HepG2 (cell line): ENCODE measurements around the gene SEMA4A. TPM values are rescaled to one million over a fixed set of nuclear protein-coding genes. Genes with fewer than 3 reads are reported as not detected.

Source experiments
- ATF4 ChIP-seq, 2 experiments: fragments of 450-650 bp in 1 of 2; sonication (generic) in 1 of 2; formaldehyde crosslinking; IDR thresholded peaks; 2 replicates each; pipeline versions ENCODE4 v1.5.0 to v1.8.0; 2020 to 2022; ENCODE audit warnings: mild to moderate bottlenecking in 1 of 2, missing genetic modification reagents in 1 of 2
- E2F2 ChIP-seq: sonication (generic); formaldehyde crosslinking; IDR thresholded peaks from 2 replicates; pipeline ENCODE4 v1.4.0; 2020; ENCODE audit warnings: missing genetic modification reagents, borderline replicate concordance
- ESRRA ChIP-seq: sonication (generic); formaldehyde crosslinking; IDR thresholded peaks from 2 replicates; pipeline ENCODE4 v1.5.1; 2020; ENCODE audit warnings: mild to moderate bottlenecking, low read depth, missing genetic modification reagents
- FOXJ3 ChIP-seq: sonication (generic); formaldehyde crosslinking; IDR thresholded peaks from 2 replicates; pipeline ENCODE4 v1.4.0; 2020; ENCODE audit warnings: missing genetic modification reagents, mild to moderate bottlenecking, borderline replicate concordance
- LCORL ChIP-seq, 2 experiments: fragments of 450-650 bp in 1 of 2; sonication (generic) in 1 of 2; formaldehyde crosslinking in 1 of 2; IDR thresholded peaks; 2 replicates each; pipeline versions ENCODE4 v1.5.0 to v1.6.1; 2017 to 2020; ENCODE audit warnings: antibody characterized with exemption in 1 of 2, missing genetic modification reagents in 1 of 2
- MTF2 ChIP-seq: sonication (generic); formaldehyde crosslinking; IDR thresholded peaks from 2 replicates; pipeline ENCODE4 v1.5.0; 2020; ENCODE audit warnings: missing genetic modification reagents, borderline replicate concordance
- MXD1 ChIP-seq: sonication (generic); formaldehyde crosslinking; IDR thresholded peaks from 2 replicates; pipeline ENCODE4 v1.4.0; 2020; ENCODE audit warnings: mild to moderate bottlenecking, missing genetic modification reagents
- MXD4 ChIP-seq: IDR thresholded peaks from 2 replicates; pipeline ENCODE4 v1.6.1; 2016; ENCODE audit warnings: mild to moderate bottlenecking, missing biosample characterization, missing genetic modification reagents
- POGZ ChIP-seq: sonication (generic); formaldehyde crosslinking; IDR thresholded peaks from 2 replicates; pipeline ENCODE4 v1.4.0; 2020; ENCODE audit warnings: mild to moderate bottlenecking, missing genetic modification reagents
- RERE ChIP-seq: IDR thresholded peaks from 2 replicates; pipeline ENCODE4 v1.6.1; 2016; ENCODE audit warnings: low read depth, missing genetic modification reagents, missing compliant biosample characterization
- SATB2 ChIP-seq: sonication (generic); formaldehyde crosslinking; IDR thresholded peaks from 2 replicates; pipeline ENCODE4 v1.5.0; 2020; ENCODE audit warnings: missing genetic modification reagents
- SIX1 ChIP-seq: sonication (generic); formaldehyde crosslinking; IDR thresholded peaks from 2 replicates; pipeline ENCODE4 v1.4.0; 2020; ENCODE audit warnings: missing genetic modification reagents, borderline replicate concordance
- TEAD3 ChIP-seq: optimal IDR thresholded peaks from 2 replicates; pipeline ENCODE3; 2016; ENCODE audit warnings: borderline replicate concordance
- ZBTB3 ChIP-seq: sonication (generic); formaldehyde crosslinking; IDR thresholded peaks from 2 replicates; pipeline ENCODE4 v1.4.0; 2020; ENCODE audit warnings: low read depth, mild to moderate bottlenecking, moderate library complexity, missing genetic modification reagents, borderline replicate concordance
- ZC3H13 ChIP-seq: sonication (generic); formaldehyde crosslinking; IDR thresholded peaks from 2 replicates; pipeline ENCODE4 v1.8.1; 2023; ENCODE audit warnings: mild to moderate bottlenecking, missing genetic modification reagents, moderate library complexity
- ZC3H4 ChIP-seq: sonication (generic); formaldehyde crosslinking; IDR thresholded peaks from 2 replicates; pipeline ENCODE4 v1.4.0; 2020; ENCODE audit warnings: missing genetic modification reagents, borderline replicate concordance
- ZNF17 ChIP-seq: sonication (generic); formaldehyde crosslinking; IDR thresholded peaks from 2 replicates; pipeline ENCODE4 v1.5.0; 2020; ENCODE audit warnings: mild to moderate bottlenecking, missing genetic modification reagents
- ZNF224 ChIP-seq: sonication (generic); formaldehyde crosslinking; IDR thresholded peaks from 2 replicates; pipeline ENCODE4 v1.5.0; 2020; ENCODE audit warnings: mild to moderate bottlenecking, missing genetic modification reagents
- ZNF367 ChIP-seq: sonication (generic); formaldehyde crosslinking; IDR thresholded peaks from 2 replicates; pipeline ENCODE4 v1.4.0; 2020; ENCODE audit warnings: missing genetic modification reagents, borderline replicate concordance
- ZNF598 ChIP-seq: sonication (generic); formaldehyde crosslinking; IDR thresholded peaks from 2 replicates; pipeline ENCODE4 v1.5.1; 2020; ENCODE audit warnings: mild to moderate bottlenecking, missing genetic modification reagents, borderline replicate concordance
- ZNF619 ChIP-seq: sonication (generic); formaldehyde crosslinking; IDR thresholded peaks from 2 replicates; pipeline ENCODE4 v1.4.0; 2020; ENCODE audit warnings: mild to moderate bottlenecking, missing genetic modification reagents
- ZNF746 ChIP-seq: sonication (generic); formaldehyde crosslinking; IDR thresholded peaks from 2 replicates; pipeline ENCODE4 v1.8.0; 2022; ENCODE audit warnings: mild to moderate bottlenecking, missing genetic modification reagents
- polyA plus RNA-seq, 8 experiments: library from polyadenylated mRNA; depleted of rRNA in 3 of 8; stranded (reverse) in 7 of 8; unstranded in 1 of 8; fragments of >200 nt; fragmentation: Illumina TruSeq in 4 of 8; extraction: Trizol in 4 of 8; gene quantifications; 2 replicates each; pipeline versions ENCODE4 v1.2.1 to v1.2.3, GENCODE V29; 2011 to 2016; ENCODE audit warnings: low read depth in 4 of 8, missing spikeins in 1 of 8, mixed read lengths in 1 of 8; ENCODE audit not compliant: insufficient read depth in 1 of 8
- total RNA-seq, 5 experiments: library from RNA; depleted of rRNA; stranded (reverse); fragments of >200 nt; fragmentation: Illumina TruSeq; extraction: Trizol; gene quantifications; 2 replicates each; pipeline ENCODE4 v1.2.3, GENCODE V29; 2016; ENCODE audit warnings: low read depth in 1 of 5

Gene SEMA4A
- total and polyA plus RNA-seq, 2 of the 13 experiments (the other 11 are each of a cell fraction or from before 2014, with no cell fraction given): 0.09 to 0.20 TPM

GRCh38 chr1:156118177-156118868 lies 35.1 kb upstream of the SEMA4A start (continued):
- TF ChIP-seq MTF2 (CRISPR knock-in tag): no peak
- no peak for TF ChIP-seq ZBTB3
- TF ChIP-seq ZNF619 (CRISPR knock-in tag): no peak; the same call in 1 of the 2 replicates
- TF ChIP-seq ESRRA (CRISPR knock-in tag): no peak
- 0 out of 2 replicates have a peak, but pooled peaks have one; percentile 42 for TF ChIP-seq ZNF746 (CRISPR knock-in tag)
- TF ChIP-seq E2F2 (CRISPR knock-in tag): no peak
- no peak for TF ChIP-seq ZNF367 (CRISPR knock-in tag)
- no peak for TF ChIP-seq SIX1 (CRISPR knock-in tag)
- no peak for TF ChIP-seq ZNF17 (CRISPR knock-in tag)
- TF ChIP-seq POGZ (CRISPR knock-in tag): no peak
- peak; percentile 69 for TF ChIP-seq TEAD3 (CRISPR knock-in tag)
- no peak for TF ChIP-seq ZNF598
- no peak for TF ChIP-seq LCORL (IDR thresholded peaks at IDR 0.05)
- TF ChIP-seq LCORL (CRISPR knock-in tag; IDR thresholded peaks at IDR 0.05): peak; percentile 98
- no peak for TF ChIP-seq MXD1 (CRISPR knock-in tag)
- TF ChIP-seq SATB2 (CRISPR knock-in tag): no peak
- peak; percentile 57; the same call in 1 of the 2 replicates for TF ChIP-seq ZC3H13
- no peak for TF ChIP-seq RERE (CRISPR knock-in tag)
- TF ChIP-seq ZNF224: no peak
- TF ChIP-seq ATF4 (CRISPR knock-in tag; IDR thresholded peaks at IDR 0.05): 0 out of 4 replicates have a peak, but pooled peaks of 1 of the 2 experiments have one; percentile 39
- peak; percentile 57 for TF ChIP-seq MXD4 (CRISPR knock-in tag)
- TF ChIP-seq ZC3H4 (CRISPR knock-in tag): 0 out of 2 replicates have a peak, but pooled peaks have one; percentile 27
- TF ChIP-seq FOXJ3 (CRISPR knock-in tag): no peak
